Uterus (tissue), 2 donors: ENCODE results near the gene XRN2.

ENCODE experiments used
- POLR2A ChIP-seq, 2 donors: fragments of 450-650 bp; IDR thresholded peaks; one replicate each; pipeline ENCODE4 v1.6.1; 2016; ENCODE audit warnings: antibody characterized with exemption in 2 of 2, mild to moderate bottlenecking in 1 of 2, moderate library complexity in 1 of 2
- TF ChIP-seq, protein P1 (sequence below), 4 experiments: fragments of 200-600 bp in 2 of 4; fragments of 450-650 bp in 2 of 4; sonication (generic) in 2 of 4; IDR thresholded peaks; one replicate each; pipeline ENCODE4 v1.5.1; 2016 to 2019; ENCODE audit warnings: antibody characterized with exemption in 4 of 4, mild to moderate bottlenecking in 2 of 4, moderate library complexity in 1 of 4

DNA sequence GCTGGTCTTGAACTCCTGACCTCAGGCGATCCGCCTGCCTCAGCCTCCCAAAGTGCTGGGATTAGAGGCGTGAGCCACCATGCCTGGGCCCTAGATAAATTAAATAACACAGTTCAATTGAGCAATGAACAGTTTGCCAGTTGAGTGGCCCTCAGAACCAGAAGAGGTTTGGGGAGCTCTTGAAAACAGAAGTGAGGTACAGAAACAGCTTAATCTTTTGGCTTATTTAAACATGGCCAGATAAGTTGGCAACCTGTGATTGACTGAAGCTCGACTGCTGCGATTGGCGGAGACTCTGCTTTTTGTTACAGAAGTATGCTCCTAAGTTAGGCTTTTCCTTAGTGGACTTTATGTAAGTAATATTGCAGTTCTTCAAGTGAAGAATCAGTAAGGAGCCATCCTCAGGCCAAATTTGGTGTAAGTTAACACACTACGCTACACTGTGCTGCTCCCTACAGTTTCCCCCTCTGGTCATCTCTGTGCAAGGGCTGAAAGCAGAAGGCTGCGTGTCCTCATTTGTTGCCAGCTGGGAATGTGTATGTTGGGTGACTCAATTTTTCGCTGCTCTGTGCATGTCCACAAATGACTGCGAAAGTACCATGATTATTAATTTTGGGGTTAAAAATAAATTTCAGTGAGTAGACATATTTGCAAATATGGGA is 9.8 kb downstream of the XRN2 start:
- TF ChIP-seq, protein P1, sequence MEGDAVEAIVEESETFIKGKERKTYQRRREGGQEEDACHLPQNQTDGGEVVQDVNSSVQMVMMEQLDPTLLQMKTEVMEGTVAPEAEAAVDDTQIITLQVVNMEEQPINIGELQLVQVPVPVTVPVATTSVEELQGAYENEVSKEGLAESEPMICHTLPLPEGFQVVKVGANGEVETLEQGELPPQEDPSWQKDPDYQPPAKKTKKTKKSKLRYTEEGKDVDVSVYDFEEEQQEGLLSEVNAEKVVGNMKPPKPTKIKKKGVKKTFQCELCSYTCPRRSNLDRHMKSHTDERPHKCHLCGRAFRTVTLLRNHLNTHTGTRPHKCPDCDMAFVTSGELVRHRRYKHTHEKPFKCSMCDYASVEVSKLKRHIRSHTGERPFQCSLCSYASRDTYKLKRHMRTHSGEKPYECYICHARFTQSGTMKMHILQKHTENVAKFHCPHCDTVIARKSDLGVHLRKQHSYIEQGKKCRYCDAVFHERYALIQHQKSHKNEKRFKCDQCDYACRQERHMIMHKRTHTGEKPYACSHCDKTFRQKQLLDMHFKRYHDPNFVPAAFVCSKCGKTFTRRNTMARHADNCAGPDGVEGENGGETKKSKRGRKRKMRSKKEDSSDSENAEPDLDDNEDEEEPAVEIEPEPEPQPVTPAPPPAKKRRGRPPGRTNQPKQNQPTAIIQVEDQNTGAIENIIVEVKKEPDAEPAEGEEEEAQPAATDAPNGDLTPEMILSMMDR (IDR thresholded peaks at IDR 0.05), result no peak
- TF ChIP-seq POLR2A (IDR thresholded peaks at IDR 0.05), result no peak
